SK-N-SH (cell line): Measurements from ENCODE around the gene NRL. TPM values are rescaled to one million over a fixed set of nuclear protein-coding genes. Genes with fewer than 3 reads are reported as not detected.

Experiments used
- CTCF ChIA-PET: fragments of 300-600, 350-600 bp; formaldehyde crosslinking; extraction: SDS; loops from one replicate; lab custom pipeline; 2021; lab: Yijun Ruan, JAX
- POLR2A ChIA-PET: fragments of 350-600 bp; sonication (Branson Sonifier 250); formaldehyde crosslinking; extraction: SDS; loops from one replicate; lab custom pipeline; 2020; ENCODE audit warnings: antibody characterized with exemption, inconsistent platforms; lab: Yijun Ruan, JAX
- DNase-seq: peaks from one replicate; pipeline ENCODE4 v3.0.0; 2012
- H2AFZ ChIP-seq: fragments of 200-600 bp; sonication (generic); 2 replicates; pipeline ENCODE4 v1.8.1; 2016; ENCODE audit warnings: antibody characterized with exemption, mild to moderate bottlenecking, low read depth
- H3F3A ChIP-seq: fragments of 200-600 bp; sonication (generic); replicated peaks from 2 replicates; pipeline ENCODE3; 2016; ENCODE audit warnings: antibody characterized with exemption, mild to moderate bottlenecking; ENCODE audit not compliant: insufficient read depth
- H3K27ac ChIP-seq, 2 experiments: fragments of 200-500 bp in 1 of 2; fragments of 200-600 bp in 1 of 2; sonication (Bioruptor generic) in 1 of 2; sonication (generic), shearing (Covaris generic) in 1 of 2; 2 replicates each; pipeline versions ENCODE4 v1.5.1 to v1.6.1; 2014 to 2016; ENCODE audit warnings: low read depth in 2 of 2, inconsistent platforms in 1 of 2, low read length in 1 of 2, mild to moderate bottlenecking in 1 of 2, mixed read lengths in 1 of 2
- H3K27me3 ChIP-seq: fragments of 200-600 bp; sonication (generic), shearing (Covaris generic); 2 replicates; pipeline ENCODE4 v1.6.1; 2016; ENCODE audit warnings: mixed run types; ENCODE audit not compliant: insufficient read depth
- H3K36me3 ChIP-seq, 2 experiments: fragments of 200-500 bp in 1 of 2; fragments of 200-600 bp in 1 of 2; sonication (Bioruptor generic) in 1 of 2; sonication (generic) in 1 of 2; replicated peaks in 1 of 2; 2 replicates each; pipeline versions ENCODE3 to v1.5.1; 2014 to 2016; ENCODE audit warnings: low read length in 1 of 2, mild to moderate bottlenecking in 1 of 2; ENCODE audit not compliant: insufficient read depth in 2 of 2, control insufficient read depth in 1 of 2
- H3K4me1 ChIP-seq, 2 experiments: fragments of 200-500 bp in 1 of 2; fragments of 200-600 bp in 1 of 2; sonication (Bioruptor generic) in 1 of 2; sonication (generic), shearing (Covaris generic) in 1 of 2; 2 replicates each; pipeline versions ENCODE4 v1.5.1 to v1.6.1; 2014 to 2016; ENCODE audit warnings: low read depth in 1 of 2, low read length in 1 of 2, mixed run types in 1 of 2; ENCODE audit not compliant: insufficient read depth in 2 of 2, control insufficient read depth in 1 of 2
- H3K4me2 ChIP-seq: fragments of 200-600 bp; sonication (generic), shearing (Covaris generic); 2 replicates; pipeline ENCODE4 v1.6.1; 2017; ENCODE audit warnings: mixed run types
- H3K4me3 ChIP-seq, 2 experiments: fragments of 200-500 bp in 1 of 2; fragments of 200-600 bp in 1 of 2; sonication (Bioruptor generic) in 1 of 2; sonication (generic), shearing (Covaris generic) in 1 of 2; 2 replicates each; pipeline versions ENCODE4 v1.5.1 to v1.8.1; 2014 to 2016; ENCODE audit warnings: low read depth in 2 of 2, inconsistent platforms in 1 of 2, low read length in 1 of 2, mild to moderate bottlenecking in 1 of 2, mixed read lengths in 1 of 2, moderate library complexity in 1 of 2
- H3K79me2 ChIP-seq: fragments of 200-600 bp; sonication (generic); 2 replicates; pipeline ENCODE4 v1.8.1; 2017; ENCODE audit warnings: mild to moderate bottlenecking; ENCODE audit not compliant: insufficient read depth
- H3K9ac ChIP-seq: fragments of 200-600 bp; sonication (generic); 2 replicates; pipeline ENCODE4 v1.6.1; 2017; ENCODE audit warnings: mixed run types
- H3K9me2 ChIP-seq: fragments of 200-600 bp; sonication (generic); 2 replicates; pipeline ENCODE4 v1.6.1; 2017; ENCODE audit warnings: mixed run types
- H3K9me3 ChIP-seq: fragments of 200-600 bp; sonication (generic); 2 replicates; pipeline ENCODE4 v1.6.1; 2017; ENCODE audit warnings: mixed run types, mild to moderate bottlenecking, moderate library complexity
- H4K20me1 ChIP-seq: fragments of 200-600 bp; sonication (generic); 2 replicates; pipeline ENCODE4 v1.6.1; 2017; ENCODE audit warnings: mild to moderate bottlenecking, mixed run types; ENCODE audit not compliant: insufficient read depth
- ELF1 ChIP-seq: IDR thresholded peaks from 2 replicates; pipeline ENCODE4 v1.4.0; 2012
- FOXJ3 ChIP-seq: sonication (generic); formaldehyde crosslinking; IDR thresholded peaks from 2 replicates; pipeline ENCODE4 v1.5.1; 2020; ENCODE audit warnings: mild to moderate bottlenecking, missing genetic modification reagents
- GATA2 ChIP-seq: sonication (generic); formaldehyde crosslinking; IDR thresholded peaks from 2 replicates; pipeline ENCODE4 v1.5.0; 2020; ENCODE audit warnings: mild to moderate bottlenecking, missing genetic modification reagents
- JUND ChIP-seq: IDR thresholded peaks from 2 replicates; pipeline ENCODE4 v1.4.0; 2012
- POLR2AphosphoS5 ChIP-seq: IDR thresholded peaks from 2 replicates; pipeline ENCODE4 v1.6.1; 2012; ENCODE audit warnings: low read depth, low read length
- RAD21 ChIP-seq: IDR thresholded peaks from 2 replicates; pipeline ENCODE4 v1.6.1; 2012; ENCODE audit warnings: mild to moderate bottlenecking, low read length
- RCOR1 ChIP-seq: fragments of 150-350 bp; IDR thresholded peaks from 2 replicates; pipeline ENCODE4 v1.6.1; 2017; ENCODE audit warnings: antibody characterized with exemption, low read length
- SMC3 ChIP-seq: IDR thresholded peaks from 2 replicates; pipeline ENCODE4 v1.6.1; 2012; ENCODE audit warnings: low read depth, low read length, improper control_type of control experiment
- TAF1 ChIP-seq: IDR thresholded peaks from 2 replicates; pipeline ENCODE4 v1.6.1; 2012; ENCODE audit warnings: low read depth, mild to moderate bottlenecking, low read length, moderate library complexity, borderline replicate concordance
- TEAD4 ChIP-seq: IDR thresholded peaks from 2 replicates; pipeline ENCODE4 v1.4.0; 2012; ENCODE audit warnings: mild to moderate bottlenecking, borderline replicate concordance; ENCODE audit not compliant: insufficient read depth
- WGBS: methylation state at CpG from one replicate; pipeline ENCODE4 v1.1.6; 2017; ENCODE audit warnings: low lambda C conversion rate; 5-methylcytosine and 5-hydroxymethylcytosine counted together
- polyA plus RNA-seq, 3 experiments: library from polyadenylated mRNA; depleted of rRNA; stranded (reverse); fragments of >200 nt; gene quantifications; 2 replicates each; pipeline ENCODE4 v1.2.3, GENCODE V29; 2012
- TF ChIP-seq, protein P1 (sequence below): fragments of 150-350 bp; IDR thresholded peaks from 2 replicates; pipeline ENCODE4 v1.6.1; 2017; ENCODE audit warnings: antibody characterized with exemption, low read length, low read depth, borderline replicate concordance
- TF ChIP-seq, protein P2 (sequence below): IDR thresholded peaks from 2 replicates; pipeline ENCODE4 v1.6.1; 2012; ENCODE audit warnings: mild to moderate bottlenecking, low read depth, low read length, moderate library complexity
- TF ChIP-seq, protein P3 (sequence below): IDR thresholded peaks from 2 replicates; pipeline ENCODE4 v1.4.0; 2012; ENCODE audit warnings: low read depth
- TF ChIP-seq, protein P4 (sequence below): IDR thresholded peaks from 2 replicates; pipeline ENCODE4 v1.4.0; 2012; ENCODE audit warnings: low read depth, borderline replicate concordance
- TF ChIP-seq, protein P5 (sequence below): IDR thresholded peaks from 2 replicates; pipeline ENCODE4 v1.4.0; 2012; ENCODE audit warnings: low read depth, borderline replicate concordance
- TF ChIP-seq, protein P6 (sequence below): IDR thresholded peaks from 2 replicates; pipeline ENCODE4; 2012

NRL gene
- polyA plus RNA-seq, 1 of the 3 experiments (the other 2 are of a cell fraction): 0.76 TPM

DNA sequence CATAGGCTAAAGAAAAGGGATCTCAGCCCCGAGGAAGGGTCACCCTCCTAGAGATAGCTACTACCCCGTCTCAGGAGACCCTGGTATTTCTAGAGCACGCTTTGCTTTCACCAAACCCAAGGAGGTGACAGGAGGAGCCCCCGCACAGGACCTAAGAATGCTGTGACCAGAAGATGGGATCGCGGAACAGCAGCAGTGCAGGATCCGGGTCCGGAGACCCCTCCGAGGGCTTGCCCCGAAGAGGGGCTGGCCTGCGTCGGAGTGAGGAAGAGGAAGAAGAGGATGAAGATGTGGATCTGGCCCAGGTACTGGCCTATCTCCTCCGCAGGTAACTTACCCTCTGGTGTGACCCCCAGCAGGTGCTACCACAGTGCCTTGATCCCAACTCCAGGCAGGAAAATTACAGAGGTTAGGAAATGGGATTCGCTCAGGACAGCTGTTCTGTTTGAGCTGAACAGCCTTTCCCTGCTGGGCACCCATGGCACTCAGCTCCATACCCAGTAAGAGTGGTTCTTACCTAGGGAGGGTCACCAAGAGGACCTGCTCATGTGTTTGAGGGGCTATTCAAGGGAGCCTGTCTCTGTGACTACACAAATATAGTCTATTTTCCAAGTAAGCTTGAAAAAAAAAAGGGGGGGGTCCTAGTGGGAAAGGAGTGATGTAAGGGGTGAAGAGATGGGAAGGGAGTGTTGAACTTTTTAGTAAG is 826 bp upstream of the NRL start:
- Histone ChIP-seq H3K4me3 (peak overlapping the region; percentile 71 to 88), H2AFZ (peak overlapping the region; percentile 69; the same call in 1 of the 2 replicates), H4K20me1 (no peaks in the 10 kb centered on the region), H3K79me2 (peaks cover 6% of the 10 kb centered on the region; the same call in 1 of the 2 replicates), H3K9me3 (no peaks in the 10 kb centered on the region), H3F3A (peaks cover 11% of the 10 kb centered on the region), H3K9ac (peak overlapping the region; percentile 79), H3K4me2 (peak overlapping the region; percentile 90), H3K27me3 (no peaks in the 10 kb centered on the region), H3K9me2 (no peaks in the 10 kb centered on the region), H3K4me1 (peaks cover 10 to 17% of the 10 kb centered on the region in 2 experiments), H3K36me3 (peaks cover 12 to 34% of the 10 kb centered on the region in 2 experiments), H3K27ac (peak overlapping the region in 1 of 2 experiments; percentile 76; a peak in 3 of 4 replicates)
- DNase-seq: no peak
- 0% methylated on average over 14 of the region's 14 CpGs for WGBS
- ChIA-PET POLR2A (interaction anchor here (0.6 to 3.2 kb wide), 9 partner anchors 15 to 81 kb away, joined by 5 to 28 read pairs (median 11); partner anchors contain the start of genes CARMIL3, EMC9, FITM1 and IRF9), CTCF (interaction anchor here (0.7 to 3.8 kb wide), 7 partner anchors 21 to 527 kb away, joined by 3 to 25 read pairs (median 5); partner anchors contain the start of genes IRF9 and PSME1)
- TF ChIP-seq, protein P1, sequence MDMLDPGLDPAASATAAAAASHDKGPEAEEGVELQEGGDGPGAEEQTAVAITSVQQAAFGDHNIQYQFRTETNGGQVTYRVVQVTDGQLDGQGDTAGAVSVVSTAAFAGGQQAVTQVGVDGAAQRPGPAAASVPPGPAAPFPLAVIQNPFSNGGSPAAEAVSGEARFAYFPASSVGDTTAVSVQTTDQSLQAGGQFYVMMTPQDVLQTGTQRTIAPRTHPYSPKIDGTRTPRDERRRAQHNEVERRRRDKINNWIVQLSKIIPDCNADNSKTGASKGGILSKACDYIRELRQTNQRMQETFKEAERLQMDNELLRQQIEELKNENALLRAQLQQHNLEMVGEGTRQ: no peak
- TF ChIP-seq ELF1 (no peak), FOXJ3 (CRISPR knock-in tag) (no peak), SMC3 (no peak), TEAD4 (no peak), RAD21 (no peak), JUND (no peak), RCOR1 (no peak), POLR2AphosphoS5 (no peak), TAF1 (no peak), GATA2 (CRISPR knock-in tag) (no peak)
- TF ChIP-seq, protein P2, sequence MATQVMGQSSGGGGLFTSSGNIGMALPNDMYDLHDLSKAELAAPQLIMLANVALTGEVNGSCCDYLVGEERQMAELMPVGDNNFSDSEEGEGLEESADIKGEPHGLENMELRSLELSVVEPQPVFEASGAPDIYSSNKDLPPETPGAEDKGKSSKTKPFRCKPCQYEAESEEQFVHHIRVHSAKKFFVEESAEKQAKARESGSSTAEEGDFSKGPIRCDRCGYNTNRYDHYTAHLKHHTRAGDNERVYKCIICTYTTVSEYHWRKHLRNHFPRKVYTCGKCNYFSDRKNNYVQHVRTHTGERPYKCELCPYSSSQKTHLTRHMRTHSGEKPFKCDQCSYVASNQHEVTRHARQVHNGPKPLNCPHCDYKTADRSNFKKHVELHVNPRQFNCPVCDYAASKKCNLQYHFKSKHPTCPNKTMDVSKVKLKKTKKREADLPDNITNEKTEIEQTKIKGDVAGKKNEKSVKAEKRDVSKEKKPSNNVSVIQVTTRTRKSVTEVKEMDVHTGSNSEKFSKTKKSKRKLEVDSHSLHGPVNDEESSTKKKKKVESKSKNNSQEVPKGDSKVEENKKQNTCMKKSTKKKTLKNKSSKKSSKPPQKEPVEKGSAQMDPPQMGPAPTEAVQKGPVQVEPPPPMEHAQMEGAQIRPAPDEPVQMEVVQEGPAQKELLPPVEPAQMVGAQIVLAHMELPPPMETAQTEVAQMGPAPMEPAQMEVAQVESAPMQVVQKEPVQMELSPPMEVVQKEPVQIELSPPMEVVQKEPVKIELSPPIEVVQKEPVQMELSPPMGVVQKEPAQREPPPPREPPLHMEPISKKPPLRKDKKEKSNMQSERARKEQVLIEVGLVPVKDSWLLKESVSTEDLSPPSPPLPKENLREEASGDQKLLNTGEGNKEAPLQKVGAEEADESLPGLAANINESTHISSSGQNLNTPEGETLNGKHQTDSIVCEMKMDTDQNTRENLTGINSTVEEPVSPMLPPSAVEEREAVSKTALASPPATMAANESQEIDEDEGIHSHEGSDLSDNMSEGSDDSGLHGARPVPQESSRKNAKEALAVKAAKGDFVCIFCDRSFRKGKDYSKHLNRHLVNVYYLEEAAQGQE: no peak
- TF ChIP-seq, protein P3, sequence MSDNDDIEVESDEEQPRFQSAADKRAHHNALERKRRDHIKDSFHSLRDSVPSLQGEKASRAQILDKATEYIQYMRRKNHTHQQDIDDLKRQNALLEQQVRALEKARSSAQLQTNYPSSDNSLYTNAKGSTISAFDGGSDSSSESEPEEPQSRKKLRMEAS: no peak
- TF ChIP-seq, protein P4, sequence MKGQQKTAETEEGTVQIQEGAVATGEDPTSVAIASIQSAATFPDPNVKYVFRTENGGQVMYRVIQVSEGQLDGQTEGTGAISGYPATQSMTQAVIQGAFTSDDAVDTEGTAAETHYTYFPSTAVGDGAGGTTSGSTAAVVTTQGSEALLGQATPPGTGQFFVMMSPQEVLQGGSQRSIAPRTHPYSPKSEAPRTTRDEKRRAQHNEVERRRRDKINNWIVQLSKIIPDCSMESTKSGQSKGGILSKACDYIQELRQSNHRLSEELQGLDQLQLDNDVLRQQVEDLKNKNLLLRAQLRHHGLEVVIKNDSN: no peak
- TF ChIP-seq, protein P5, sequence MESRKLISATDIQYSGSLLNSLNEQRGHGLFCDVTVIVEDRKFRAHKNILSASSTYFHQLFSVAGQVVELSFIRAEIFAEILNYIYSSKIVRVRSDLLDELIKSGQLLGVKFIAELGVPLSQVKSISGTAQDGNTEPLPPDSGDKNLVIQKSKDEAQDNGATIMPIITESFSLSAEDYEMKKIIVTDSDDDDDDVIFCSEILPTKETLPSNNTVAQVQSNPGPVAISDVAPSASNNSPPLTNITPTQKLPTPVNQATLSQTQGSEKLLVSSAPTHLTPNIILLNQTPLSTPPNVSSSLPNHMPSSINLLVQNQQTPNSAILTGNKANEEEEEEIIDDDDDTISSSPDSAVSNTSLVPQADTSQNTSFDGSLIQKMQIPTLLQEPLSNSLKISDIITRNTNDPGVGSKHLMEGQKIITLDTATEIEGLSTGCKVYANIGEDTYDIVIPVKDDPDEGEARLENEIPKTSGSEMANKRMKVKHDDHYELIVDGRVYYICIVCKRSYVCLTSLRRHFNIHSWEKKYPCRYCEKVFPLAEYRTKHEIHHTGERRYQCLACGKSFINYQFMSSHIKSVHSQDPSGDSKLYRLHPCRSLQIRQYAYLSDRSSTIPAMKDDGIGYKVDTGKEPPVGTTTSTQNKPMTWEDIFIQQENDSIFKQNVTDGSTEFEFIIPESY: no peak
- TF ChIP-seq, protein P6, sequence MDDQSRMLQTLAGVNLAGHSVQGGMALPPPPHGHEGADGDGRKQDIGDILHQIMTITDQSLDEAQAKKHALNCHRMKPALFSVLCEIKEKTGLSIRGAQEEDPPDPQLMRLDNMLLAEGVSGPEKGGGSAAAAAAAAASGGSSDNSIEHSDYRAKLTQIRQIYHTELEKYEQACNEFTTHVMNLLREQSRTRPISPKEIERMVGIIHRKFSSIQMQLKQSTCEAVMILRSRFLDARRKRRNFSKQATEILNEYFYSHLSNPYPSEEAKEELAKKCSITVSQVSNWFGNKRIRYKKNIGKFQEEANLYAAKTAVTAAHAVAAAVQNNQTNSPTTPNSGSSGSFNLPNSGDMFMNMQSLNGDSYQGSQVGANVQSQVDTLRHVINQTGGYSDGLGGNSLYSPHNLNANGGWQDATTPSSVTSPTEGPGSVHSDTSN: no peak
